Putamen (tissue), 1 donor: Measurements from ENCODE around the gene NOM1.

Experiments
- DNase-seq: peaks from one replicate; pipeline ENCODE4 v3.0.0-alpha.2; 2016; ENCODE audit warnings: low spot score

Gene NOM1

GRCh38 chr7:156984174-156984891 lies 34.8 kb downstream of the NOM1 start:
- no peak for DNase-seq

- no peak for DNase-seq
These were observed 35.8 kb downstream of the NOM1 start for GRCh38 chr7:156985101-156985992.

GRCh38 chr7:156986378-156986777 lies 36.9 kb downstream of the NOM1 start:
- DNase-seq: no peak

- no peak for DNase-seq
These were observed 39.1 kb downstream of the NOM1 start for GRCh38 chr7:156988343-156989185.

- no peak for DNase-seq
These were observed 40.4 kb downstream of the NOM1 start for GRCh38 chr7:156989766-156990535.

- no peak for DNase-seq
These were observed 43.8 kb downstream of the NOM1 start for GRCh38 chr7:156993021-156993924.

- DNase-seq: no peak
These were observed 44.4 kb downstream of the NOM1 start for GRCh38 chr7:156993925-156994235.

- no peak for DNase-seq
These were observed 44.9 kb downstream of the NOM1 start for GRCh38 chr7:156994417-156994816.

- no peak for DNase-seq
These were observed 49.8 kb downstream of the NOM1 start for GRCh38 chr7:156998988-156999957.

GRCh38 chr7:156999958-157000726 lies 50.6 kb downstream of the NOM1 start:
- no peak for DNase-seq

GRCh38 chr7:157000741-157001653 lies 51.5 kb downstream of the NOM1 start:
- no peak for DNase-seq

- no peak for DNase-seq
These were observed 52.7 kb downstream of the NOM1 start for GRCh38 chr7:157001920-157002818.

- DNase-seq: no peak
These were observed 53.4 kb downstream of the NOM1 start for GRCh38 chr7:157002819-157003421.

- DNase-seq: no peak
These were observed 53.9 kb downstream of the NOM1 start for GRCh38 chr7:157003445-157003755.

- no peak for DNase-seq
These were observed 54.4 kb downstream of the NOM1 start for GRCh38 chr7:157003756-157004520.
